HCT116 (cell line): Measurements from ENCODE around the gene NCKAP5.

Source experiments
- CTCF ChIP-seq, 3 experiments: fragments of 200-600 bp in 1 of 3; sonication (generic) in 1 of 3; IDR thresholded peaks in 2 of 3; conservative IDR thresholded peaks in 1 of 3; 2 replicates each; pipeline ENCODE4 v1.5.1; 2012 to 2017; ENCODE audit warnings: low read depth in 2 of 3, low read length in 2 of 3, antibody characterized with exemption in 1 of 3, borderline replicate concordance in 1 of 3, control low read depth in 1 of 3, mild to moderate bottlenecking in 1 of 3, mixed read lengths in 1 of 3, mixed run types in 1 of 3, moderate library complexity in 1 of 3; ENCODE audit not compliant: insufficient read depth in 1 of 3
- EZH2 ChIP-seq: fragments of 200-600 bp; sonication (generic); IDR thresholded peaks from 2 replicates; pipeline ENCODE4 v1.6.1; 2017; ENCODE audit warnings: antibody characterized with exemption, mixed run types
- EZH2phosphoT487 ChIP-seq: fragments of 200-600 bp; IDR thresholded peaks from 2 replicates; pipeline ENCODE4 v1.6.1; 2018; ENCODE audit warnings: antibody characterized with exemption, borderline replicate concordance
- JUND ChIP-seq: IDR thresholded peaks from 2 replicates; pipeline ENCODE4 v1.6.1; 2012
- MAX ChIP-seq: IDR thresholded peaks from 2 replicates; pipeline ENCODE4 v1.6.1; 2012
- POLR2A ChIP-seq: IDR thresholded peaks from 2 replicates; pipeline ENCODE4 v1.7.0; 2011; ENCODE audit warnings: borderline replicate concordance; ENCODE audit not compliant: insufficient read depth, insufficient read length; ENCODE audit errors: extremely low read depth
- POLR2AphosphoS5 ChIP-seq: IDR thresholded peaks from 2 replicates; pipeline ENCODE4 v1.6.1; 2011; ENCODE audit warnings: mild to moderate bottlenecking, low read depth, low read length, moderate library complexity
- SIN3A ChIP-seq: IDR thresholded peaks from 2 replicates; pipeline ENCODE4 v1.6.1; 2012; ENCODE audit warnings: low read depth

- no peak for TF ChIP-seq MAX
- no peak for TF ChIP-seq SIN3A
- TF ChIP-seq EZH2phosphoT487 = no peak
- no peak for TF ChIP-seq CTCF (IDR thresholded peaks at IDR 0.05 in 2 of 3, conservative IDR thresholded peaks at IDR 0.05 in 1 of 3; ENCODE audit: borderline replicate concordance in 1 of 3, insufficient read depth in 1 of 3, low read depth in 2 of 3, low read length in 2 of 3)
- TF ChIP-seq JUND = no peak
- TF ChIP-seq EZH2 = no peak
- no peak for TF ChIP-seq POLR2AphosphoS5
- no peak for TF ChIP-seq POLR2A
These were observed 30.5 kb upstream of the NCKAP5 start for GRCh38 chr2:133598769-133599168.
